CD1c-positive myeloid dendritic cell (primary cell): Measurements from ENCODE around the gene IFI16.

Source experiments
- DNase-seq: peaks from one replicate; pipeline ENCODE4 v3.0.0-alpha.2; 2016; ENCODE audit errors: extremely low spot score

IFI16 gene

GRCh38 chr1:159058751-159059150 lies 49.0 kb downstream of the IFI16 start:
- no peak for DNase-seq

- no peak for DNase-seq
Observed at GRCh38 chr1:159065106-159065505, 55.4 kb downstream of the IFI16 start.

- no peak for DNase-seq
Observed at GRCh38 chr1:159066108-159066507, 56.4 kb downstream of the IFI16 start.

- DNase-seq = peak; percentile 85
Observed at GRCh38 chr1:159067699-159068621, 58.3 kb downstream of the IFI16 start.

- DNase-seq = peak; percentile 48
Observed at GRCh38 chr1:159068886-159069285, 59.2 kb downstream of the IFI16 start.

- DNase-seq = peak; percentile 69
Observed at GRCh38 chr1:159071970-159072582, 62.4 kb downstream of the IFI16 start.

GRCh38 chr1:159076438-159077119 lies 66.9 kb downstream of the IFI16 start, which contains the start of gene AIM2:
Gene AIM2 (minus strand): TSS chr1:159076766. CDS start chr1:159073499, 3,267 bp downstream.
- peak; percentile 90 for DNase-seq

- DNase-seq = peak; percentile 91
Observed at GRCh38 chr1:159077120-159077961, 67.6 kb downstream of the IFI16 start.

GRCh38 chr1:159079525-159079924 lies 69.8 kb downstream of the IFI16 start:
- DNase-seq = no peak

- no peak for DNase-seq
Observed at GRCh38 chr1:159081626-159082025, 71.9 kb downstream of the IFI16 start.

GRCh38 chr1:159083013-159083412 lies 73.3 kb downstream of the IFI16 start:
- no peak for DNase-seq

- peak; percentile 20 for DNase-seq
Observed at GRCh38 chr1:159084152-159084551, 74.4 kb downstream of the IFI16 start.

- peak; percentile 69 for DNase-seq
Observed at GRCh38 chr1:159084867-159085266, 75.2 kb downstream of the IFI16 start.

GRCh38 chr1:159088050-159088449 lies 78.3 kb downstream of the IFI16 start:
- DNase-seq = no peak

- DNase-seq = no peak
Observed at GRCh38 chr1:159088546-159089183, 79.0 kb downstream of the IFI16 start.

- peak; percentile 51 for DNase-seq
Observed at GRCh38 chr1:159089184-159089791, 79.6 kb downstream of the IFI16 start.

- no peak for DNase-seq
Observed at GRCh38 chr1:159090286-159091179, 80.8 kb downstream of the IFI16 start.

GRCh38 chr1:159091180-159091560 lies 81.5 kb downstream of the IFI16 start:
- no peak for DNase-seq

- no peak for DNase-seq
Observed at GRCh38 chr1:159091607-159092031, 81.9 kb downstream of the IFI16 start.
